Naive thymus-derived CD4-positive, alpha-beta T cell (primary cell): Measurements from ENCODE around the gene PDE4D. TPM values are rescaled to one million over a fixed set of nuclear protein-coding genes. Genes with fewer than 3 reads are reported as not detected.

Source experiments
- ATAC-seq: fragments of 150-1000 bp; cut with Tn5 transposase; 2 replicates; pipeline ENCODE4 v1.10.0; 2021; ENCODE audit warnings: mild to moderate bottlenecking, moderate library complexity
- CTCF ChIA-PET: fragments of 350-600 bp; sonication (Branson Sonifier 250); formaldehyde crosslinking; loops from one replicate; lab custom pipeline; 2021; ENCODE audit warnings: antibody characterized with exemption; lab: Charles Lee
- POLR2A ChIA-PET: fragments of 350-600 bp; sonication (Branson Sonifier 250); formaldehyde crosslinking; loops from one replicate; lab custom pipeline; 2021; ENCODE audit warnings: antibody characterized with exemption, inconsistent platforms; lab: Charles Lee
- DNase-seq, 9 donors: peaks; one replicate each; pipeline versions ENCODE4 v3.0.0 to v3.0.0-alpha.2; 2020 to 2022; ENCODE audit warnings: mixed read lengths in 1 of 9
- H3K27ac ChIP-seq: one replicate; pipeline ENCODE4 v1.7.0; 2013; ENCODE audit warnings: mild to moderate bottlenecking, low read depth, low read length, moderate library complexity
- H3K27me3 ChIP-seq, 2 donors: one replicate each; pipeline ENCODE4 v1.7.0; 2013; ENCODE audit warnings: low read length in 2 of 2, mild to moderate bottlenecking in 2 of 2, moderate library complexity in 2 of 2; ENCODE audit not compliant: control insufficient read depth in 2 of 2, insufficient read depth in 2 of 2
- H3K36me3 ChIP-seq, 3 experiments: 1 replicate in 2 of 3; 2 replicates in 1 of 3; pipeline ENCODE4 v1.7.0; 2013; ENCODE audit warnings: low read length in 3 of 3, mild to moderate bottlenecking in 3 of 3, moderate library complexity in 1 of 3; ENCODE audit not compliant: insufficient read depth in 3 of 3, control insufficient read depth in 2 of 3
- H3K4me1 ChIP-seq, 2 donors: one replicate each; pipeline ENCODE4 v1.7.0; 2013; ENCODE audit warnings: low read length in 2 of 2, mild to moderate bottlenecking in 2 of 2, moderate library complexity in 1 of 2; ENCODE audit not compliant: control insufficient read depth in 2 of 2, insufficient read depth in 2 of 2
- H3K4me3 ChIP-seq: 2 replicates; pipeline ENCODE4 v1.7.0; 2013; ENCODE audit warnings: mild to moderate bottlenecking, low read length
- H3K9me3 ChIP-seq, 3 experiments: 1 replicate in 2 of 3; 2 replicates in 1 of 3; pipeline ENCODE4 v1.7.0; 2013; ENCODE audit warnings: low read length in 3 of 3; ENCODE audit not compliant: control insufficient read depth in 2 of 3
- H3K27ac Mint-ChIP-seq, 9 donors: one replicate each; pipeline ENCODE4 v1.8.0; 2020 to 2022; ENCODE audit warnings: mixed read lengths in 9 of 9, mild to moderate bottlenecking in 8 of 9, moderate library complexity in 5 of 9, inconsistent platforms in 2 of 9
- H3K27me3 Mint-ChIP-seq, 5 donors: one replicate each; pipeline ENCODE4 v1.8.0; 2021 to 2022; ENCODE audit warnings: mixed read lengths in 5 of 5, mild to moderate bottlenecking in 1 of 5
- H3K36me3 Mint-ChIP-seq, 5 donors: one replicate each; pipeline ENCODE4 v1.8.0; 2020 to 2022; ENCODE audit warnings: mixed read lengths in 5 of 5, mild to moderate bottlenecking in 3 of 5, inconsistent platforms in 1 of 5
- H3K4me1 Mint-ChIP-seq, 7 donors: one replicate each; pipeline ENCODE4 v1.8.0; 2020 to 2022; ENCODE audit warnings: mixed read lengths in 7 of 7, mild to moderate bottlenecking in 3 of 7, inconsistent platforms in 1 of 7
- H3K4me3 Mint-ChIP-seq, 10 donors: one replicate each; pipeline ENCODE4 v1.8.0; 2020 to 2022; ENCODE audit warnings: mild to moderate bottlenecking in 10 of 10, mixed read lengths in 10 of 10, moderate library complexity in 6 of 10, inconsistent platforms in 2 of 10
- H3K9me3 Mint-ChIP-seq, 11 donors: one replicate each; pipeline ENCODE4 v1.8.0; 2020 to 2022; ENCODE audit warnings: mixed read lengths in 11 of 11, mild to moderate bottlenecking in 4 of 11, inconsistent platforms in 1 of 11, moderate library complexity in 1 of 11
- intact Hi-C, 2 donors: fragments of 100-400 bp; cut with micrococcal nuclease; formaldehyde crosslinking; loops; one replicate each; pipeline ENCODE4 v1.15.1; 2023
- polyA plus RNA-seq, 2 donors: library from polyadenylated mRNA; unstranded; fragments of 300-500 nt; fragmentation: Illumina TruSeq; gene quantifications; one replicate each; pipeline ENCODE4 v1.2.3, GENCODE V29; 2021
- total RNA-seq, 6 experiments: library from RNA in 5 of 6; stranded (reverse) in 5 of 6; gene quantifications; 1 replicate in 5 of 6; 2 replicates in 1 of 6; pipeline ENCODE4 v1.2.3 and lab custom pipeline; 2021 to 2026

PDE4D gene
- total and polyA plus RNA-seq, 7 experiments from 2014 or later, result 4.9 to 102 (median 38.8) TPM

- Histone ChIP-seq H3K4me1 (no peaks in the 10 kb centered on the region), H3K9me3 (no peaks in the 10 kb centered on the region), H3K4me3 (no peak overlapping the region), H3K36me3 (no peaks in the 10 kb centered on the region), H3K27ac (no peak overlapping the region), H3K27me3 (no peaks in the 10 kb centered on the region)
- ChIA-PET POLR2A (no interaction called here), CTCF (no interaction called here)
- Mint-ChIP-seq H3K9me3 (peaks cover 0 to 2% (median 0%) of the 10 kb centered on the region in 11 donors), H3K4me1 (no peaks in the 10 kb centered on the region), H3K4me3 (no peak overlapping the region), H3K27me3 (peaks cover 12 to 45% (median 18%) of the 10 kb centered on the region in 5 donors), H3K36me3 (no peaks in the 10 kb centered on the region), H3K27ac (no peak overlapping the region)
- DNase-seq (no peak), ATAC-seq (no peak)
- intact Hi-C loops, result no loop called here
Measured at GRCh38 chr5:59257488-59258400, 635.8 kb downstream of the PDE4D start.

GRCh38 chr5:59256331-59256730 lies 637.2 kb downstream of the PDE4D start:
- Mint-ChIP-seq H3K27ac (no peak overlapping the region), H3K4me1 (no peaks in the 10 kb centered on the region), H3K27me3 (peaks cover 17 to 46% (median 26%) of the 10 kb centered on the region in 5 donors), H3K36me3 (no peaks in the 10 kb centered on the region), H3K9me3 (peaks cover 0 to 3% (median 0%) of the 10 kb centered on the region in 11 donors), H3K4me3 (no peak overlapping the region)
- intact Hi-C loops, result no loop called here
- Histone ChIP-seq H3K9me3 (no peaks in the 10 kb centered on the region), H3K36me3 (no peaks in the 10 kb centered on the region), H3K27me3 (no peaks in the 10 kb centered on the region), H3K4me3 (no peak overlapping the region), H3K27ac (no peak overlapping the region), H3K4me1 (no peaks in the 10 kb centered on the region)
- ChIA-PET CTCF (no interaction called here), POLR2A (no interaction called here)
- DNase-seq (no peak), ATAC-seq (no peak)

GRCh38 chr5:59254055-59254687 lies 639.4 kb downstream of the PDE4D start:
- intact Hi-C loops, result no loop called here
- POLR2A ChIA-PET, result no interaction called here
- Mint-ChIP-seq H3K27ac (no peak overlapping the region), H3K27me3 (peaks cover 20 to 43% (median 25%) of the 10 kb centered on the region in 5 donors), H3K9me3 (peaks cover 0 to 5% (median 0%) of the 10 kb centered on the region in 11 donors), H3K4me1 (no peaks in the 10 kb centered on the region), H3K4me3 (no peak overlapping the region), H3K36me3 (no peaks in the 10 kb centered on the region)
- ATAC-seq (no peak), DNase-seq (no peak)
- CTCF ChIA-PET, result interaction anchor here (1.8 kb wide), 1 partner anchor 31 kb away, joined by 5 read pairs; no protein-coding TSS in a partner anchor
- no peak overlapping the region for H3K27ac ChIP-seq
- no peaks in the 10 kb centered on the region for H3K36me3 ChIP-seq
- H3K4me1 ChIP-seq, result no peaks in the 10 kb centered on the region
- H3K4me3 ChIP-seq, result no peak overlapping the region
- no peaks in the 10 kb centered on the region for H3K27me3 ChIP-seq
- no peaks in the 10 kb centered on the region for H3K9me3 ChIP-seq

- H3K27me3 ChIP-seq, result no peaks in the 10 kb centered on the region
- no peaks in the 10 kb centered on the region for H3K9me3 ChIP-seq
- no peak overlapping the region for H3K4me3 Mint-ChIP-seq
- H3K27ac ChIP-seq, result no peak overlapping the region
- no peaks in the 10 kb centered on the region for H3K36me3 Mint-ChIP-seq
- no peak for ATAC-seq
- intact Hi-C loops, result no loop called here
- peaks cover 0 to 5% (median 0%) of the 10 kb centered on the region in 11 donors for H3K9me3 Mint-ChIP-seq
- no peaks in the 10 kb centered on the region for H3K4me1 Mint-ChIP-seq
- ChIA-PET POLR2A (no interaction called here), CTCF (interaction anchor here (1.8 kb wide), 1 partner anchor 30 kb away, joined by 5 read pairs; no protein-coding TSS in a partner anchor)
- no peak overlapping the region for H3K27ac Mint-ChIP-seq
- peaks cover 23 to 43% (median 27%) of the 10 kb centered on the region in 5 donors for H3K27me3 Mint-ChIP-seq
- no peaks in the 10 kb centered on the region for H3K36me3 ChIP-seq
- H3K4me3 ChIP-seq, result no peak overlapping the region
- H3K4me1 ChIP-seq, result no peaks in the 10 kb centered on the region
- no peak for DNase-seq
Measured at GRCh38 chr5:59253625-59254024, 639.9 kb downstream of the PDE4D start.

- intact Hi-C loops, result no loop called here
- Histone ChIP-seq H3K27me3 (no peaks in the 10 kb centered on the region), H3K4me3 (no peak overlapping the region), H3K27ac (no peak overlapping the region), H3K4me1 (no peaks in the 10 kb centered on the region), H3K9me3 (no peaks in the 10 kb centered on the region), H3K36me3 (no peaks in the 10 kb centered on the region)
- Mint-ChIP-seq H3K4me3 (no peak overlapping the region), H3K4me1 (no peaks in the 10 kb centered on the region), H3K9me3 (peaks cover 0 to 5% (median 0%) of the 10 kb centered on the region in 11 donors), H3K36me3 (no peaks in the 10 kb centered on the region), H3K27ac (no peak overlapping the region), H3K27me3 (peaks cover 24 to 43% (median 31%) of the 10 kb centered on the region in 5 donors)
- POLR2A ChIA-PET, result no interaction called here
- DNase-seq (no peak), ATAC-seq (no peak)
- CTCF ChIA-PET, result no interaction called here
Measured at GRCh38 chr5:59251627-59252026, 641.9 kb downstream of the PDE4D start.

GRCh38 chr5:59249726-59250125 lies 643.8 kb downstream of the PDE4D start:
- Histone ChIP-seq H3K4me3 (no peak overlapping the region), H3K4me1 (no peaks in the 10 kb centered on the region), H3K27ac (no peak overlapping the region), H3K27me3 (no peaks in the 10 kb centered on the region), H3K36me3 (no peaks in the 10 kb centered on the region), H3K9me3 (no peaks in the 10 kb centered on the region)
- H3K27ac Mint-ChIP-seq, result no peak overlapping the region
- peaks cover 0 to 5% (median 0%) of the 10 kb centered on the region in 11 donors for H3K9me3 Mint-ChIP-seq
- POLR2A ChIA-PET, result no interaction called here
- no peak for DNase-seq
- intact Hi-C loops, result no loop called here
- H3K27me3 Mint-ChIP-seq, result peaks cover 21 to 36% (median 27%) of the 10 kb centered on the region in 5 donors
- no peak for ATAC-seq
- CTCF ChIA-PET, result no interaction called here
- no peak overlapping the region for H3K4me3 Mint-ChIP-seq
- no peaks in the 10 kb centered on the region for H3K4me1 Mint-ChIP-seq
- H3K36me3 Mint-ChIP-seq, result no peaks in the 10 kb centered on the region
